ENCODE data around the gene HCN1.
"Not testable (repeated sequence)": the region's sequence is repeated elsewhere in the genome, so short reads cannot be mapped to it uniquely, and the experiment has no call there.

HCN1 gene

DNA sequence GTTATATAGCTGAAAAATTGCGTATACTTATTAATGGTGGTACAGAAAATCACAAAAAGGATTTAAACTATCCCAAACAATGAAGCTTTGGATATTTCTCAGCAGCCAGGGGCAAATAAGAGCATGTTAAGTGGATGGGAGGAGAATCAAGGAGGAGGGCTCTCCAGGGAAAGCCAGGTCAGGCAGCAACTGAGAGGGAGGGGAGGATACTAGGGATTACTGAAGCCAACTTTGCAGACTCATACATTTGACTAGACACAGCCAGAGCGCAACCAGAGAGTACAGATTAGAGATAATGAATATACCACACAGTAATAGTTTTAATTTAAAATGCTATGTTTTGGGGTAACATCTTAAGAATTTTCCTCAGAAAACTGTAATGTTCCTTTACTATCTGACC lies 360.2 kb downstream of the HCN1 start:
- Histone ChIP-seq H3K27me3 (ENCODE audit: control insufficient read depth, insufficient read depth, low read length, poor library complexity, severe bottlenecking) (no peaks in the 10 kb centered on the region), H3K36me3 (ENCODE audit: control insufficient read depth, insufficient read depth, low read length) (no peaks in the 10 kb centered on the region), H3K9me3 (ENCODE audit: control insufficient read depth, low read length) (no peaks in the 10 kb centered on the region), H3K4me1 (ENCODE audit: control insufficient read depth, insufficient read depth, low read length) (no peaks in the 10 kb centered on the region), H3K4me3 (ENCODE audit: insufficient read depth, low read depth, low read length) (no peak overlapping the region), H3K27ac (ENCODE audit: insufficient read depth, low read depth, low read length, poor library complexity, severe bottlenecking) (no peak overlapping the region)
- 100% methylated on average over 1 of the region's 2 CpGs for WGBS, 2 experiments

GRCh38 chr5:45335346-45335745 lies 360.8 kb downstream of the HCN1 start:
- Histone ChIP-seq H3K4me1 (ENCODE audit: control insufficient read depth, insufficient read depth, low read length) (no peaks in the 10 kb centered on the region), H3K36me3 (ENCODE audit: control insufficient read depth, insufficient read depth, low read length) (no peaks in the 10 kb centered on the region), H3K4me3 (ENCODE audit: insufficient read depth, low read depth, low read length) (no peak overlapping the region), H3K9me3 (ENCODE audit: control insufficient read depth, low read length) (no peaks in the 10 kb centered on the region), H3K27ac (ENCODE audit: insufficient read depth, low read depth, low read length, poor library complexity, severe bottlenecking) (no peak overlapping the region), H3K27me3 (ENCODE audit: control insufficient read depth, insufficient read depth, low read length, poor library complexity, severe bottlenecking) (no peaks in the 10 kb centered on the region)

DNA sequence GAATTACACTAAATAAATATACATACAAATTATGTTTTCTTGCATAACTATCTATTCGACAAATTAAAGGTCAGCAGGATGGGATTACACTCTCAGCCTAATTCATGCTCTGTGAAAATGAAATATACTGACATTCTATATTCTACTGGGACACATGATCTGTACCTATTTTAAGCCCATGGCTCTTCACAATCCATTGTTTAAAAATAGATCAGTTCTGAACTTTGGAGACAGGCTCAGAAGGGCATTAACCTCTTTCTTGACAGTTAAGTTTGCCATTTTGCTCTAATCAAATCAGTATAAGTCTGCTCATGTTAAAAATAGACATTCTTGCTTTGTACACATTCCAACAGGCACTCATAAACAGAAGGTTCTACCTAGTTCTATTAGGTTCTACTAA lies 361.2 kb downstream of the HCN1 start:
- Histone ChIP-seq H3K4me3 (ENCODE audit: insufficient read depth, low read depth, low read length) (no peak overlapping the region), H3K27me3 (ENCODE audit: control insufficient read depth, insufficient read depth, low read length, poor library complexity, severe bottlenecking) (no peaks in the 10 kb centered on the region), H3K9me3 (ENCODE audit: control insufficient read depth, low read length) (no peaks in the 10 kb centered on the region), H3K27ac (ENCODE audit: insufficient read depth, low read depth, low read length, poor library complexity, severe bottlenecking) (no peak overlapping the region), H3K36me3 (ENCODE audit: control insufficient read depth, insufficient read depth, low read length) (no peaks in the 10 kb centered on the region), H3K4me1 (ENCODE audit: control insufficient read depth, insufficient read depth, low read length) (no peaks in the 10 kb centered on the region)
- WGBS, 2 experiments = 100% methylated on average over 1 of the region's 1 CpG; no CpG with 5 or more reads in 1 of the 2 experiments

DNA sequence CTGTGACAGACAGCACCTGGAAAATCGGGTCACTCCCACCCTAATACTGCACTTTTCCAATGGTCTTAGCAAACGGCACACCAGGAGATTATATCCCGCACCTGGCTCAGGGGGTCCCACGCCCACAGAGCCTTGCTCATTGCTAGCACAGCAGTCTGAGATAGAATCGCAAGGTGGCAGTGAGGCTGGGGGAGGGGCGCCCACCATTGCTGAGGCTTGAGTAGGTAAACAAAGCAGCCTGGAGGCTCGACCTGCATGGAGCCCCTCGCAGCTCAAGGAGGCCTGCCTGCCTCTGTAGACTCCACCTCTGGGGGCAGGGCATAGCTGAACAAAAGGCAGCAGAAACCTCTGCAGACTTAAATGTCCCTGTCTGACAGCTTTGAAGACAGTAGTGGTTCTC lies 383.6 kb downstream of the HCN1 start:
- H3K36me3 ChIP-seq (ENCODE audit: control insufficient read depth, insufficient read depth, low read length); H3K27ac ChIP-seq (ENCODE audit: insufficient read depth, low read depth, low read length, poor library complexity, severe bottlenecking); H3K4me1 ChIP-seq (ENCODE audit: control insufficient read depth, insufficient read depth, low read length); H3K27me3 ChIP-seq (ENCODE audit: control insufficient read depth, insufficient read depth, low read length, poor library complexity, severe bottlenecking); H3K9me3 ChIP-seq (ENCODE audit: control insufficient read depth, low read length); H3K4me3 ChIP-seq (ENCODE audit: insufficient read depth, low read depth, low read length): not testable (repeated sequence)
- WGBS, 2 experiments = 94 to 96% methylated on average over 8 of the region's 8 CpGs

DNA sequence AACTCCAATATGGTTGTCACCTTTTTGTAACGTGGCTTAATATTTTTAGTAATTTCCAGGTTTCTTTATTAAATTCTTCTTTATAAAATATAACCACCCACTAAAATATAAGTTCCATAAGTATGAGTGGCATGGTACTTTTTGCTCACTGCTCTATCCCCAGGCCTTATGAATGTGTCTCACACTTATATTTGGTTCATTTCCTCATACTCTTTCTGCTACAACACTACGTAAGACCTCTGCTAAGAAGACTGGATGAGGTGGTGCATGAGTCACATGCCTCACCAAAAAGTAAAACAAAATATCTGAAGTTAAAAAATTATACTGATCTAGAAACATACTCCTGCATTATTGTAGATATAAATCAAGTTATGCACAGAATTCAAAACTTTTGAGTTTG lies 400.9 kb downstream of the HCN1 start:
- 100% methylated on average over 1 of the region's 2 CpGs; no CpG with 5 or more reads in 1 of the 2 experiments for WGBS, 2 experiments
- H3K4me3 ChIP-seq (ENCODE audit: insufficient read depth, low read depth, low read length) = no peak overlapping the region
- no peak overlapping the region for H3K27ac ChIP-seq (ENCODE audit: insufficient read depth, low read depth, low read length, poor library complexity, severe bottlenecking)
- H3K36me3 ChIP-seq (ENCODE audit: control insufficient read depth, insufficient read depth, low read length) = no peaks in the 10 kb centered on the region
- H3K27me3 ChIP-seq (ENCODE audit: control insufficient read depth, insufficient read depth, low read length, poor library complexity, severe bottlenecking) = no peaks in the 10 kb centered on the region
- no peaks in the 10 kb centered on the region for H3K9me3 ChIP-seq (ENCODE audit: control insufficient read depth, low read length)
- no peaks in the 10 kb centered on the region for H3K4me1 ChIP-seq (ENCODE audit: control insufficient read depth, insufficient read depth, low read length)

GRCh38 chr5:45288746-45289145 lies 407.4 kb downstream of the HCN1 start:
- WGBS, 2 experiments = 47 to 56% methylated on average over 1 of the region's 1 CpG
- Histone ChIP-seq H3K27ac (ENCODE audit: insufficient read depth, low read depth, low read length, poor library complexity, severe bottlenecking) (peak overlapping the region; percentile 17), H3K4me1 (ENCODE audit: control insufficient read depth, insufficient read depth, low read length) (peaks cover 10% of the 10 kb centered on the region), H3K36me3 (ENCODE audit: control insufficient read depth, insufficient read depth, low read length) (no peaks in the 10 kb centered on the region), H3K4me3 (ENCODE audit: insufficient read depth, low read depth, low read length) (no peak overlapping the region), H3K9me3 (ENCODE audit: control insufficient read depth, low read length) (no peaks in the 10 kb centered on the region), H3K27me3 (ENCODE audit: control insufficient read depth, insufficient read depth, low read length, poor library complexity, severe bottlenecking) (no peaks in the 10 kb centered on the region)

- Histone ChIP-seq H3K36me3 (ENCODE audit: control insufficient read depth, insufficient read depth, low read length) (no peaks in the 10 kb centered on the region), H3K9me3 (ENCODE audit: control insufficient read depth, low read length) (no peaks in the 10 kb centered on the region), H3K27me3 (ENCODE audit: control insufficient read depth, insufficient read depth, low read length, poor library complexity, severe bottlenecking) (no peaks in the 10 kb centered on the region), H3K27ac (ENCODE audit: insufficient read depth, low read depth, low read length, poor library complexity, severe bottlenecking) (no peak overlapping the region), H3K4me1 (ENCODE audit: control insufficient read depth, insufficient read depth, low read length) (peaks cover 10% of the 10 kb centered on the region), H3K4me3 (ENCODE audit: insufficient read depth, low read depth, low read length) (no peak overlapping the region)
- WGBS, 2 experiments = 88 to 92% methylated on average over 1 of the region's 1 CpG
Measured at GRCh38 chr5:45284436-45284835, 411.7 kb downstream of the HCN1 start.

DNA sequence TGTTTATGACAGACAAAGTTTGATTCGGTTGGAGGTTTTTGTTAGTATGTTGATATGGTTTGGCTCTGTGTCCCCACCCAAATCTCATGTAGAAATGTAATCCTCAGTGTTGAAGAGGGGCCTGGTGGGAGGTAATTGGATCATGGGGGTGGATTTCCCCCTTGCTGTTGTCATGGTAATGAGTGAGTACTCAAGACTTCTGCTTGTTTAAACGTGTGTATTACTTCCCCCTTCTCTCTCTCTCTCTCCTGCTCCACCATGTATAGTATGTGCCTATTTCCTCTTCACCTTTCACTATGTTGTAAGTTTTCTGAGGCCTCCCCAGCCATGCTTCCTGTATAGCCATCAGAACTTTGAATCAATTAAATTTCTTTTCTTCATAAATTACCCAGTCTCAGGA lies 415.1 kb downstream of the HCN1 start:
- Histone ChIP-seq H3K36me3 (ENCODE audit: control insufficient read depth, insufficient read depth, low read length) (no peaks in the 10 kb centered on the region), H3K9me3 (ENCODE audit: control insufficient read depth, low read length) (no peaks in the 10 kb centered on the region), H3K4me1 (ENCODE audit: control insufficient read depth, insufficient read depth, low read length) (no peaks in the 10 kb centered on the region), H3K27me3 (ENCODE audit: control insufficient read depth, insufficient read depth, low read length, poor library complexity, severe bottlenecking) (no peaks in the 10 kb centered on the region), H3K4me3 (ENCODE audit: insufficient read depth, low read depth, low read length) (no peak overlapping the region), H3K27ac (ENCODE audit: insufficient read depth, low read depth, low read length, poor library complexity, severe bottlenecking) (no peak overlapping the region)
- 68 to 86% methylated on average over 2 of the region's 2 CpGs for WGBS, 2 experiments

DNA sequence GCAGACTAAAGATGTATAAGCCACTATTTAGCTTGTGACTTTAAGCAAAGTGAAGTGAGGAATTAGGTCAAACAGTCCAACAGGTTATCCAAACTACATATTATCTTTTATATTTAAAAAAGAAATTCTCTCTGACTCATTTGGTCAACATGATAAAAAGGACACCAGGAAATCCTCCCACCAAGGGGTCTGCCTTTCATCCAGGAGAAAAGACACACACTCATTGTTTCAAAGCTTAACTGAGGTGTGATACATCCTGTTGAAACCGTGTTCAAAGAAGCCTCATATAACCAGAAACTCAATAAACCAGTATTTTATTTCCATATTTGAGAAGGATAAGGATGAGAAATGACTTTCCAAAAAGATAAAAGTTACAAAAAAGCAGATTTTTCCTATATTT lies 417.1 kb downstream of the HCN1 start:
- no peaks in the 10 kb centered on the region for H3K36me3 ChIP-seq (ENCODE audit: control insufficient read depth, insufficient read depth, low read length)
- no peak overlapping the region for H3K4me3 ChIP-seq (ENCODE audit: insufficient read depth, low read depth, low read length)
- no CpG with 5 or more reads among the region's 1 CpG for WGBS, 2 experiments
- no peaks in the 10 kb centered on the region for H3K9me3 ChIP-seq (ENCODE audit: control insufficient read depth, low read length)
- no peaks in the 10 kb centered on the region for H3K27me3 ChIP-seq (ENCODE audit: control insufficient read depth, insufficient read depth, low read length, poor library complexity, severe bottlenecking)
- H3K27ac ChIP-seq (ENCODE audit: insufficient read depth, low read depth, low read length, poor library complexity, severe bottlenecking) = no peak overlapping the region
- H3K4me1 ChIP-seq (ENCODE audit: control insufficient read depth, insufficient read depth, low read length) = no peaks in the 10 kb centered on the region

DNA sequence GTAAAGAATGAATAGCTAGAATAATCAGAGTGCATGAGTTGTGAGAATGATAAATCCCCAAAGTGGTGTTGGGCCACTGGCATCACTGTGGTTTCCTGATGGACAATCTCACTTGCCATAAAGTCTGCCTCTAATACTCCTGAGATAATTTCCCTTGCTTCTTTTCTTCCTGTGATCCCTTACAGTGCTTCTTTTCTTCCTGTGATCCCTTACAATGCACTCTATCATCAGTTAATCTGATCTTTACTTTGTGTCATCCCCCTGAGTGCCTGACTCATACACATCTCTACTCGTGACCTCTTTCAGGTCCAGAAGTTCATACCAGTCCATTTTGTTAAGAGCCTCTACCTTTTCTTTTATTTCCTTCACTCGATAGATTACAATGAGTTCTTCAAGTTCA lies 418.3 kb downstream of the HCN1 start:
- H3K27ac ChIP-seq (ENCODE audit: insufficient read depth, low read depth, low read length, poor library complexity, severe bottlenecking) = no peak overlapping the region
- H3K36me3 ChIP-seq (ENCODE audit: control insufficient read depth, insufficient read depth, low read length) = no peaks in the 10 kb centered on the region
- H3K4me1 ChIP-seq (ENCODE audit: control insufficient read depth, insufficient read depth, low read length) = no peaks in the 10 kb centered on the region
- no peaks in the 10 kb centered on the region for H3K27me3 ChIP-seq (ENCODE audit: control insufficient read depth, insufficient read depth, low read length, poor library complexity, severe bottlenecking)
- WGBS, 2 experiments = 84 to 96% methylated on average over 1 to 2 of the region's 2 CpGs
- no peak overlapping the region for H3K4me3 ChIP-seq (ENCODE audit: insufficient read depth, low read depth, low read length)
- no peaks in the 10 kb centered on the region for H3K9me3 ChIP-seq (ENCODE audit: control insufficient read depth, low read length)

DNA sequence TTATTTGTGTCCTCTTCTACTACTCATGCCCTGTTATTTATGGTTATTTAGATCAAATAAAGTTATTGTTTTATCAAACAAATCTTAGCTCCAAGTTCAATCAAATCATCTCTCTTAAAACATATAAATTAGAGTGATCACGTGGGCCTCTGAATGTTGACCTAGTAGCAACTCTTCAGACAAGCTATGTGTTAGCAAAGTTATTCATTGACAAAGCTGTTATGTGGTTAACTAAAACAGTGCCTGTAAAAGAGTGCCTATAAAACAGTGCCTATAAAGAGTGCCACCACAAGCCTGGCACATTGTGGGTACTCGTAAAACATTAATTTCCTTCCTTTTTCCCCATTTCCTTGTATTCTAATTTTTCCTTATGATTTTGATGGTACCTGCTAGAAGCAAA lies 421.9 kb downstream of the HCN1 start:
- H3K4me1 ChIP-seq (ENCODE audit: control insufficient read depth, insufficient read depth, low read length) = no peaks in the 10 kb centered on the region
- no peak overlapping the region for H3K27ac ChIP-seq (ENCODE audit: insufficient read depth, low read depth, low read length, poor library complexity, severe bottlenecking)
- no peaks in the 10 kb centered on the region for H3K36me3 ChIP-seq (ENCODE audit: control insufficient read depth, insufficient read depth, low read length)
- no peak overlapping the region for H3K4me3 ChIP-seq (ENCODE audit: insufficient read depth, low read depth, low read length)
- H3K9me3 ChIP-seq (ENCODE audit: control insufficient read depth, low read length) = no peaks in the 10 kb centered on the region
- H3K27me3 ChIP-seq (ENCODE audit: control insufficient read depth, insufficient read depth, low read length, poor library complexity, severe bottlenecking) = no peaks in the 10 kb centered on the region
- WGBS, 2 experiments = 91 to 92% methylated on average over 1 to 2 of the region's 2 CpGs
